HEK293T (cell line): ENCODE data around the gene MPP4.

Source experiments
- CTCF ChIA-PET: fragments of 350-600 bp; formaldehyde crosslinking; extraction: SDS; loops from one replicate; lab custom pipeline; 2021; ENCODE audit warnings: antibody characterized with exemption, inconsistent platforms; lab: Yijun Ruan, JAX
- POLR2A ChIA-PET: fragments of 350-600 bp; formaldehyde crosslinking; extraction: SDS; loops from one replicate; lab custom pipeline; 2020; ENCODE audit warnings: antibody characterized with exemption, inconsistent platforms; lab: Yijun Ruan, JAX
- DNase-seq: peaks from one replicate; pipeline ENCODE4 v3.0.0; 2012; ENCODE audit warnings: mixed read lengths; ENCODE audit errors: extremely low spot score
- ARNT ChIP-seq: fragments of 450-650 bp; IDR thresholded peaks from 2 replicates; pipeline ENCODE4 v1.6.1; 2017; ENCODE audit warnings: mild to moderate bottlenecking
- BHLHE40 ChIP-seq: fragments of 450-650 bp; IDR thresholded peaks from 2 replicates; pipeline ENCODE4 v1.6.1; 2016; ENCODE audit warnings: mild to moderate bottlenecking, moderate library complexity, borderline replicate concordance
- CTBP1 ChIP-seq: fragments of 450-650 bp; IDR thresholded peaks from 2 replicates; pipeline ENCODE4 v1.6.1; 2016; ENCODE audit warnings: borderline replicate concordance
- ELF4 ChIP-seq: fragments of 450-650 bp; IDR thresholded peaks from 2 replicates; pipeline ENCODE4 v1.6.1; 2017; ENCODE audit warnings: antibody characterized with exemption
- FOXA1 ChIP-seq: fragments of 450-650 bp; IDR thresholded peaks from 2 replicates; pipeline ENCODE4 v1.6.1; 2016; ENCODE audit warnings: mild to moderate bottlenecking
- FOXK2 ChIP-seq: fragments of 450-650 bp; IDR thresholded peaks from 2 replicates; pipeline ENCODE4 v1.6.1; 2016; ENCODE audit warnings: mild to moderate bottlenecking
- FOXM1 ChIP-seq: fragments of 450-650 bp; IDR thresholded peaks from 2 replicates; pipeline ENCODE4 v1.6.1; 2017; ENCODE audit warnings: mild to moderate bottlenecking, borderline replicate concordance
- HDGF ChIP-seq: fragments of 450-650 bp; IDR thresholded peaks from 2 replicates; pipeline ENCODE4 v1.6.1; 2017; ENCODE audit warnings: antibody characterized with exemption, borderline replicate concordance
- L3MBTL2 ChIP-seq: fragments of 450-650 bp; conservative IDR thresholded peaks from 2 replicates; pipeline ENCODE4 v1.6.1; 2016; ENCODE audit warnings: mild to moderate bottlenecking
- LEF1 ChIP-seq: fragments of 450-650 bp; IDR thresholded peaks from 2 replicates; pipeline ENCODE4 v1.6.1; 2017; ENCODE audit warnings: mild to moderate bottlenecking, borderline replicate concordance
- NFRKB ChIP-seq: fragments of 450-650 bp; IDR thresholded peaks from 2 replicates; pipeline ENCODE4 v1.6.1; 2016; ENCODE audit warnings: mild to moderate bottlenecking, moderate library complexity
- SP1 ChIP-seq: fragments of 450-650 bp; IDR thresholded peaks from 2 replicates; pipeline ENCODE4 v1.6.1; 2017
- SUZ12 ChIP-seq: fragments of 450-650 bp; IDR thresholded peaks from 2 replicates; pipeline ENCODE4 v1.6.1; 2016; ENCODE audit warnings: mild to moderate bottlenecking
- TARDBP ChIP-seq: fragments of 450-650 bp; IDR thresholded peaks from 2 replicates; pipeline ENCODE4 v1.6.1; 2016
- ZNF384 ChIP-seq: fragments of 450-650 bp; IDR thresholded peaks from 2 replicates; pipeline ENCODE4 v1.6.1; 2016
- TF ChIP-seq, protein P1 (sequence below): fragments of 450-650 bp; IDR thresholded peaks from 2 replicates; pipeline ENCODE4 v1.6.1; 2016

The MPP4 gene

DNA sequence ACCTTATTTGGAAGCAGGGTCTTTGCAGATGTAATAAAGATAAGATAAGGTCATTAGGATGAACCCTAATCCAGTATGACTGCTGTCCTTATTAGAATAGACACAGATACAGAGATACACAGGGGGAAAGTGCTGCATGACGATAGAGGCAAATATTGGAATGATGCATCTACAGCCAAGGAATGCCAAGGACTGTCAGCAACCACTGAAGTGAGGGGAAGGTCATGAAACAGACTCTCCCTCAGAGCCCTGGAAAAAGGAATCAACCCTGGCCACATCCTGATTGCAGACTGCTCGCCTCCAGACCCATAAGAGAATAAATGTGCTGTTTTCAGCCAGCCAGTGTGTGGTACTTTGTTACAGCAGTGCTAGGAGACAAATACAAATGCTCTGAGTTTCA lies 69.9 kb downstream of the MPP4 start:
- ChIA-PET CTCF (no interaction called here), POLR2A (no interaction called here)
- no peak for DNase-seq
- TF ChIP-seq, protein P1, sequence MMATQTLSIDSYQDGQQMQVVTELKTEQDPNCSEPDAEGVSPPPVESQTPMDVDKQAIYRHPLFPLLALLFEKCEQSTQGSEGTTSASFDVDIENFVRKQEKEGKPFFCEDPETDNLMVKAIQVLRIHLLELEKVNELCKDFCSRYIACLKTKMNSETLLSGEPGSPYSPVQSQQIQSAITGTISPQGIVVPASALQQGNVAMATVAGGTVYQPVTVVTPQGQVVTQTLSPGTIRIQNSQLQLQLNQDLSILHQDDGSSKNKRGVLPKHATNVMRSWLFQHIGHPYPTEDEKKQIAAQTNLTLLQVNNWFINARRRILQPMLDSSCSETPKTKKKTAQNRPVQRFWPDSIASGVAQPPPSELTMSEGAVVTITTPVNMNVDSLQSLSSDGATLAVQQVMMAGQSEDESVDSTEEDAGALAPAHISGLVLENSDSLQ, result no peak
- TF ChIP-seq L3MBTL2 (no peak), ARNT (no peak), TARDBP (no peak), HDGF (no peak), FOXA1 (no peak), ZNF384 (no peak), LEF1 (no peak), BHLHE40 (no peak), NFRKB (no peak), ELF4 (no peak), FOXM1 (no peak), CTBP1 (no peak), SUZ12 (no peak), SP1 (no peak), FOXK2 (no peak)

DNA sequence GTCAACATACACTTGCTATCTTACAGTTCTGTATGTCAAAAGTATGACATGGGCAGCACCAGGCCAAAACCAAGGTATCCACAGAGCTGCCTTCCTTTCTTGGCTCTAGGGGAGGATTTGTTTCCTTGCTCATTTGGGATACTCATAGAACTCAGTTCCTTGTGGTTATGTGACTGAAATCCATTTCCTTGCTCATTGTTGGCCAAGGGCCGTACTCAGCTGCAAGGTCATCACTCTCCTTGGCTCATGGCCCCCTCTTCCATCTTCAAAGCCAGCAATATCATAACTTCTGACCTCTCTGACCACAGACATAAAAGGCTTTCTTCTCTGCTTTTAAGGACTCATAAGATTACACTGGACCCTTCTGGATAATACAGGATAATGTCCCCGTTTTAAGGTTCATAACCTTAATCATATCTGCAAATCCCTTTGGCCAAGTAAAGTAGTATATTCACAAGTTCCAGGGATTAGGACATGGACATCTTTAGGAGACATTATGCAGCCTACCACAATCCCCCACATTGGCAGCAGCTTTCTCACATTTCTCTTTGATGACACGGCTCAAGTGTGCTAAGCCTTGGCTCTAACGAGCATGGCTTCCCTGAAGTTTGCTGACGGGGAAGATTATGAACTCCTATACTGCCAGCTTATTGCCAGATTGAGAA lies 76.0 kb downstream of the MPP4 start:
- POLR2A ChIA-PET, result no interaction called here
- CTCF ChIA-PET, result no interaction called here
- TF ChIP-seq BHLHE40 (no peak), LEF1 (no peak), ARNT (no peak), SP1 (no peak), FOXM1 (no peak), HDGF (no peak), TARDBP (no peak), SUZ12 (no peak), FOXA1 (no peak), FOXK2 (no peak), L3MBTL2 (no peak), CTBP1 (no peak), ZNF384 (no peak)
- TF ChIP-seq, protein P1, result no peak
- DNase-seq, result no peak

DNA sequence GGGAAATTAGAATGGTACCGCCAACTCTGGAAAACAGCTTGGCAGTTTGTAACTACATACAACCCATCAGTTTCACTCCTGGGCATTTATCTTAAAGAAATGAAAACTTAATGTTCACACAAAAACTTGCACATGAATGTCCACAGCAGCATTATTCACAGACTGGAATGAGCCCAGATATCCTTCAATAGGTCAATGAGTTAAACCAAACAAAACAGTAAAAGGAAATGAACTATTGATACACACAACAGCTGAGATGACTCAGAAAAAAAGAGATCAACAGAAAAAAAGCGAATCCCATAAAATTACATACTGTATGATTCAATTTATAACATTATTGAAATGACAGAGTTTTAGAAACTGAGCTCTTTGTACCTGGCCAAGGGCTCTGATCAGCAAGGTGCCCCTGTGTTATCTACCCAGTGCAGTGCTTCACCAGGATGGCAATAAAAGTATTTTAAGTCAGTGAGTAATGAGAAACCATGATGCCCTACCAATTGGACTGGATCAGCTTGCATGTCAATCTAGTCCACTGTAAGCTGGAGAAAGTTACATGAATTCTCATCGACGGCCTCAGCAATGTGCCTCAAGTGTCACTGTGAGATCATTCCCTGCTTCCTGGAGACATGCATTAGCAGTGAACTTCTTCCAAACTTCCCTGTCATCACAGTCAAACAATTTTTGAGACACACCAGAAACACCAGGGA lies 77.0 kb downstream of the MPP4 start:
- no peak for DNase-seq
- ChIA-PET POLR2A (interaction anchor here (1.4 kb wide), 1 partner anchor 21 kb away, joined by 3 read pairs; the partner anchor contains the start of gene TMEM237), CTCF (interaction anchor here (0.8 kb wide), 1 partner anchor 56 kb away, joined by 3 read pairs; no protein-coding TSS in a partner anchor)
- TF ChIP-seq HDGF, result no peak
- no peak for TF ChIP-seq FOXM1
- no peak for TF ChIP-seq LEF1
- no peak for TF ChIP-seq L3MBTL2
- TF ChIP-seq, protein P1, result no peak
- TF ChIP-seq SUZ12, result no peak
- TF ChIP-seq TARDBP, result no peak
- TF ChIP-seq ELF4, result no peak
- no peak for TF ChIP-seq ARNT
- no peak for TF ChIP-seq BHLHE40
- TF ChIP-seq SP1, result no peak
- TF ChIP-seq CTBP1, result no peak
- TF ChIP-seq FOXA1, result no peak
- TF ChIP-seq FOXK2, result no peak
- TF ChIP-seq NFRKB, result no peak
- no peak for TF ChIP-seq ZNF384

DNA sequence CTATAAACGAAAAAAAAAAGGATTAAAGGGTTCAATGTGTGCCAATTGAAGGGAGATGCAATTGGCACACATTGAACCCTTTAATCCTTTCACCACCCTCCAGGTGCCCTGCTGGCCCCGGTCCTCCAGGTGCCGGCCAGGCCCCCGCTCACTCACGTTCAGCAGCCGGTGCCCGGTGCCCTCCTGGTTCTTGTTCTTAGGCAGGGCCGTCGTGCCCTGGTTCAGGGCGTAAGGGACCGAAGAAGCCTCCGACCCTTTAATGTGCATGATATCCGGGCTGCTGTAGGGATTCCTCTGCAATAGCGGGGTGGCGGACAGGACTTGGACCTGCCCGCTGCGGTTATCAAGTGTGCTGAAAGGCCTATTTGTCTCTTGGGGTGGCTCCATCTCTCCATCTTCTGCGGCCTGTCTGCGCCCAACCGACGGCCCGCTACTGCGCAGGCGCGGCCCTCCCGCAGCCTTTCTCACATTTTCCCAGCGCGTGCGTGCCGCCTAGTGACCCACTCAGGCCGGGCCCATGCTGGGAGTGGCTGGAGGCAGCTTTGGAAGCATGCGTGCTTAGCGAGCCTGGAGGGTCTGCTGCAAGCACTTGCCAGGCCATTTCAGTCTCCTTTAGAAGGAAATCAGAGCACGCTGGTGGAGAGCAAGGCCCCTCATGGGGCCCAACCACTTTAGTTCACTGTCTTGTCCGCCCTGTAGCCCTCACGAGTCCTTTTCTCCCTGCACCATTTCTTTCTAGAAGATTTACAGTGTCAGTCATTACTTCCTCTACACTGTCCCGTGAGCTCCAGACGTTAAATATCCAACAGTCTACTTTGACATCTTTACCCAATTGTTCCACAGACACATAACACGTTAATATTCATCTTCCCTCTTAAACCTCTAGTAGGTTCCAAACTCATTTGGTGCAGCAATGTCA lies 79.4 kb downstream of the MPP4 start:
- ChIA-PET POLR2A (no interaction called here), CTCF (interaction anchor here (1.2 kb wide), 1 partner anchor 12 kb away, joined by 3 read pairs; no protein-coding TSS in a partner anchor)
- no peak for DNase-seq
- no peak for TF ChIP-seq L3MBTL2
- no peak for TF ChIP-seq FOXK2
- no peak for TF ChIP-seq FOXM1
- TF ChIP-seq CTBP1, result no peak
- no peak for TF ChIP-seq SP1
- TF ChIP-seq NFRKB, result no peak
- TF ChIP-seq TARDBP, result no peak
- TF ChIP-seq ELF4, result no peak
- TF ChIP-seq ARNT, result no peak
- no peak for TF ChIP-seq HDGF

- POLR2A ChIA-PET, result no interaction called here
- TF ChIP-seq ZNF384 (no peak), FOXK2 (no peak), FOXA1 (no peak), FOXM1 (no peak), HDGF (no peak), ARNT (no peak), NFRKB (no peak), ELF4 (no peak), L3MBTL2 (no peak), TARDBP (no peak)
- TF ChIP-seq, protein P1, result no peak
- DNase-seq, result no peak
- CTCF ChIA-PET, result no interaction called here
These were observed 90.4 kb downstream of the MPP4 start for GRCh38 chr2:201608021-201608420.
